ENCODE results near the gene PCGF5.
"Not testable (repeated sequence)": the region's sequence is repeated elsewhere in the genome, so short reads cannot be mapped to it uniquely, and the experiment has no call there.

The PCGF5 gene

GRCh38 chr10:91323293-91323905 is 102.9 kb downstream of the PCGF5 start:
- not testable (repeated sequence) for DNase-seq (ENCODE audit: low read depth in 2 of 3, low spot score in 1 of 3)

DNA sequence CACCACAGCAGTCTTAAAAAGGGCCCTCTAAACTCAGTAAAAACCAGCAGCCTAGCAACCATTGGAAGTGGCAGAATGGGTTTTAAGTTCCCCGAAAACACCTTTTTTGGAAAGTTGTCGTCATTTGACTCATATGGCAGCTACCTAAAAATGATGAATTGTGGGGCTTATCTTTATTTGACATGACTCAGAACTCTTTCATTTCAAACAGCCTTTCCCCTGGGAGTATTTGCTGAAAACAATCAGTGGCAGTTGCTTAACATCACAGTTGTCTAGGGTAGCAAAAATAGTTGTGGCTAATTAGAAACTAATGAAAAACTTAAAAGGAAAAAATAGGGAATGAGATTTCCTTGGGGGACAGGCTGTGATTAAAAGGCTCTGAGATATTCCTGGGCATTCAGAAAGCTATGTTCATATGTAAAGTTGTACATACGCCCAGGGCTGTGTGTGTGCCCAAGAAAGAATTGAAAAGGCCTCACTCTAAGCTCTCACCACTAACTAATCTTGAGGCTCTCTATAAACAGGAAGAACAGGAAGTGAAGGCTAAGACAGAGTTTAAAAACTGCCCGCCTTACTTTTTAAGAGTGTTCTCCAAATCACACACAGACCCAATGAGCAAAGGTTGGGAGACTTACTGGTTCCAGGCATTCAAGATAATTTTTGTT is 108.0 kb downstream of the PCGF5 start:
- DNase-seq (ENCODE audit: low read depth in 2 of 3, low spot score in 1 of 3) = no peak

All from stimulated activated CD4-positive, alpha-beta T cell treated with anti-CD3 and anti-CD28 coated beads, Interleukin-12 subunit alpha, Interleukin-12 subunit beta, amount 100 ng/mL, for 48 hours (primary cell).